ENCODE data around the gene ZSCAN29.

DNA sequence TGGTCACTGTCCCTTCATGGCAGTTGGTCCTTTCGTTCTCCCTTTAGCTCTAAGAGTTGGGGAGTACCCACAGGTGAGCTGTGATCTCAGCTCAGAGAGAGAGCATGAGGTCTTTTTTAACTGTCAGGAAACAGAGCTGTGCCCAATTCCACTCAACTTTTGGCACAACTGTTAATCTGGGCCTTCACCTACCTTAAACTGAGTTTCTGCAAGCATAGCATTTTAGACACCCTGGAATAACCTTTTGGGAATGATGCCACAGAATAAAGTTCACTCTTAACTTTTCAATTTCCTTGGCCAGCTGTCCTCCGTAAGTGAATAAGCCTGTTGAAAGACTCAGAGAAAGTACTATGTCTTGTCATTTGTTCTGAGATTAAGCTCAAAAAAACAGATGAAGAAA, 36.0 kb upstream of the ZSCAN29 start:
- TF ChIP-seq EZH2phosphoT487 (IDR thresholded peaks at IDR 0.05; ENCODE audit: insufficient read depth, low read depth) (no peak), EZH2 (IDR thresholded peaks at IDR 0.05; ENCODE audit: insufficient read depth, poor library complexity, severe bottlenecking) (no peak)

All from GM23248 (cell line).